SJSA1 (cell line): Measurements from ENCODE around the gene OGFR. TPM values are rescaled to one million over a fixed set of nuclear protein-coding genes. Genes with fewer than 3 reads are reported as not detected.

Experiments
- DNase-seq, 2 experiments: peaks; one replicate each; pipeline ENCODE4 v3.0.0-alpha.2; 2015 to 2020; ENCODE audit warnings: low spot score in 2 of 2, low read depth in 1 of 2
- H3K27ac ChIP-seq: fragments of 250-450 bp; sonication (Bioruptor Pico); 2 replicates; pipeline ENCODE4 v1.5.1; 2020; ENCODE audit warnings: mild to moderate bottlenecking, moderate library complexity
- H3K27me3 ChIP-seq: fragments of 250-450 bp; sonication (Bioruptor Pico); replicated peaks from 2 replicates; pipeline ENCODE4 v1.5.1; 2020; ENCODE audit warnings: mild to moderate bottlenecking, moderate library complexity
- H3K36me3 ChIP-seq: fragments of 250-450 bp; sonication (Bioruptor Pico); 2 replicates; pipeline ENCODE4 v1.5.1; 2020; ENCODE audit warnings: mild to moderate bottlenecking
- H3K4me1 ChIP-seq: fragments of 250-450 bp; sonication (Bioruptor Pico); replicated peaks from 2 replicates; pipeline ENCODE4 v1.6.1; 2021; ENCODE audit warnings: mild to moderate bottlenecking
- H3K4me3 ChIP-seq: fragments of 250-450 bp; sonication (Bioruptor Pico); 2 replicates; pipeline ENCODE4 v1.5.1; 2020; ENCODE audit warnings: mild to moderate bottlenecking
- H3K9me3 ChIP-seq: fragments of 250-450 bp; sonication (Bioruptor Pico); replicated peaks from 2 replicates; pipeline ENCODE4 v1.5.1; 2020; ENCODE audit warnings: mild to moderate bottlenecking
- total RNA-seq: library from RNA; depleted of rRNA; stranded (reverse); fragments of >200 nt; shearing (Covaris generic); gene quantifications from 2 replicates; pipeline ENCODE4 v1.2.3, GENCODE V29; 2014

OGFR gene
- total RNA-seq, 1 experiment from 2014 or later, result 59.2 TPM

- H3K36me3 ChIP-seq, result no peaks in the 10 kb centered on the region
- H3K4me1 ChIP-seq, result no peaks in the 10 kb centered on the region
- H3K27ac ChIP-seq, result no peak overlapping the region
- H3K4me3 ChIP-seq, result no peak overlapping the region
- peaks cover 39% of the 10 kb centered on the region for H3K27me3 ChIP-seq
- H3K9me3 ChIP-seq, result no peaks in the 10 kb centered on the region
- no peak for DNase-seq
Measured at GRCh38 chr20:62782149-62782892, 22.3 kb upstream of the OGFR start.

GRCh38 chr20:62782893-62783278 is 21.7 kb upstream of the OGFR start:
- no peak overlapping the region for H3K4me3 ChIP-seq
- DNase-seq, result no peak
- no peak overlapping the region for H3K27ac ChIP-seq
- no peaks in the 10 kb centered on the region for H3K9me3 ChIP-seq
- no peaks in the 10 kb centered on the region for H3K4me1 ChIP-seq
- H3K36me3 ChIP-seq, result no peaks in the 10 kb centered on the region
- H3K27me3 ChIP-seq, result peaks cover 39% of the 10 kb centered on the region

- H3K4me3 ChIP-seq, result no peak overlapping the region
- H3K36me3 ChIP-seq, result no peaks in the 10 kb centered on the region
- H3K4me1 ChIP-seq, result no peaks in the 10 kb centered on the region
- no peak overlapping the region for H3K27ac ChIP-seq
- H3K9me3 ChIP-seq, result no peaks in the 10 kb centered on the region
- DNase-seq, result no peak
- H3K27me3 ChIP-seq, result peaks cover 42% of the 10 kb centered on the region
Measured at GRCh38 chr20:62784497-62784896, 20.1 kb upstream of the OGFR start.

GRCh38 chr20:62785393-62785792 is 19.2 kb upstream of the OGFR start:
- Histone ChIP-seq H3K27me3 (peaks cover 36% of the 10 kb centered on the region), H3K27ac (no peak overlapping the region), H3K9me3 (no peaks in the 10 kb centered on the region), H3K4me1 (no peaks in the 10 kb centered on the region), H3K36me3 (no peaks in the 10 kb centered on the region), H3K4me3 (no peak overlapping the region)
- DNase-seq, result no peak

- H3K36me3 ChIP-seq, result no peaks in the 10 kb centered on the region
- no peaks in the 10 kb centered on the region for H3K9me3 ChIP-seq
- no peak overlapping the region for H3K4me3 ChIP-seq
- H3K27ac ChIP-seq, result no peak overlapping the region
- peaks cover under 1% of the 10 kb centered on the region; the same call in 1 of the 2 replicates for H3K4me1 ChIP-seq
- H3K27me3 ChIP-seq, result peaks cover 33% of the 10 kb centered on the region
- DNase-seq, result no peak
Measured at GRCh38 chr20:62786157-62786556, 18.5 kb upstream of the OGFR start.

- Histone ChIP-seq H3K27ac (no peak overlapping the region), H3K4me1 (peaks cover 12% of the 10 kb centered on the region), H3K36me3 (no peaks in the 10 kb centered on the region), H3K27me3 (peaks cover 23% of the 10 kb centered on the region), H3K9me3 (no peaks in the 10 kb centered on the region), H3K4me3 (no peak overlapping the region)
- DNase-seq, result no peak
Measured at GRCh38 chr20:62787321-62787720, 17.3 kb upstream of the OGFR start.

- Histone ChIP-seq H3K4me3 (no peak overlapping the region), H3K4me1 (peaks cover 17% of the 10 kb centered on the region), H3K9me3 (no peaks in the 10 kb centered on the region), H3K27me3 (peaks cover 18% of the 10 kb centered on the region), H3K36me3 (no peaks in the 10 kb centered on the region), H3K27ac (no peak overlapping the region)
- DNase-seq, result no peak
Measured at GRCh38 chr20:62787866-62788265, 16.8 kb upstream of the OGFR start.

GRCh38 chr20:62788607-62789006 is 16.0 kb upstream of the OGFR start:
- Histone ChIP-seq H3K4me1 (peaks cover 20% of the 10 kb centered on the region), H3K4me3 (no peak overlapping the region), H3K9me3 (no peaks in the 10 kb centered on the region), H3K27me3 (peaks cover 15% of the 10 kb centered on the region), H3K27ac (no peak overlapping the region), H3K36me3 (no peaks in the 10 kb centered on the region)
- DNase-seq, result no peak

- H3K4me3 ChIP-seq, result no peak overlapping the region
- no peaks in the 10 kb centered on the region for H3K9me3 ChIP-seq
- no peaks in the 10 kb centered on the region for H3K36me3 ChIP-seq
- no peak overlapping the region for H3K27ac ChIP-seq
- peaks cover 32% of the 10 kb centered on the region for H3K4me1 ChIP-seq
- DNase-seq, result no peak
- H3K27me3 ChIP-seq, result peaks cover 7% of the 10 kb centered on the region
Measured at GRCh38 chr20:62790075-62790474, 14.6 kb upstream of the OGFR start.

GRCh38 chr20:62791301-62792181 is 13.1 kb upstream of the OGFR start:
- Histone ChIP-seq H3K27ac (no peak overlapping the region), H3K27me3 (peaks cover 3% of the 10 kb centered on the region), H3K4me1 (peaks cover 32% of the 10 kb centered on the region), H3K4me3 (no peak overlapping the region), H3K36me3 (no peaks in the 10 kb centered on the region), H3K9me3 (no peaks in the 10 kb centered on the region)
- peak; percentile 82 to 87 for DNase-seq

GRCh38 chr20:62792182-62792939 is 12.3 kb upstream of the OGFR start:
- H3K4me3 ChIP-seq, result no peak overlapping the region
- H3K27me3 ChIP-seq, result peaks cover 3% of the 10 kb centered on the region
- DNase-seq, result peak in 1 of 2 experiments; percentile 41
- H3K9me3 ChIP-seq, result no peaks in the 10 kb centered on the region
- H3K36me3 ChIP-seq, result peaks cover 4% of the 10 kb centered on the region
- peaks cover 37% of the 10 kb centered on the region for H3K4me1 ChIP-seq
- H3K27ac ChIP-seq, result no peak overlapping the region

- Histone ChIP-seq H3K27ac (no peak overlapping the region), H3K9me3 (no peaks in the 10 kb centered on the region), H3K4me3 (no peak overlapping the region), H3K27me3 (peaks cover 3% of the 10 kb centered on the region), H3K36me3 (peaks cover 12% of the 10 kb centered on the region), H3K4me1 (peaks cover 39% of the 10 kb centered on the region)
- no peak for DNase-seq
Measured at GRCh38 chr20:62792940-62793756, 11.5 kb upstream of the OGFR start.

GRCh38 chr20:62793757-62794006 is 11.0 kb upstream of the OGFR start:
- H3K4me3 ChIP-seq, result peak overlapping the region; percentile 21
- H3K36me3 ChIP-seq, result peaks cover 17% of the 10 kb centered on the region
- peaks cover 2% of the 10 kb centered on the region for H3K27me3 ChIP-seq
- no peak overlapping the region for H3K27ac ChIP-seq
- H3K9me3 ChIP-seq, result no peaks in the 10 kb centered on the region
- no peak for DNase-seq
- peaks cover 39% of the 10 kb centered on the region for H3K4me1 ChIP-seq
